Transverse colon (tissue), 4 donors: ENCODE results near the gene CEACAM21.

Source experiments
- CTCF ChIP-seq, 5 experiments: fragments of 200-600 bp in 3 of 5; fragments of 450-650 bp in 2 of 5; sonication (generic) in 3 of 5; IDR thresholded peaks; 1 replicate in 2 of 5; 2 replicates in 3 of 5; pipeline ENCODE4 v1.5.1; 2016 to 2017; ENCODE audit warnings: antibody characterized with exemption in 5 of 5, inconsistent platforms in 3 of 5, mild to moderate bottlenecking in 2 of 5, moderate library complexity in 1 of 5
- EP300 ChIP-seq: sonication (generic); formaldehyde crosslinking; IDR thresholded peaks from one replicate; pipeline ENCODE4 v1.6.1; 2017; ENCODE audit warnings: antibody characterized with exemption, low read depth
- POLR2A ChIP-seq: fragments of 450-650 bp; IDR thresholded peaks from one replicate; pipeline ENCODE4 v1.6.1; 2016; ENCODE audit warnings: antibody characterized with exemption, mild to moderate bottlenecking, moderate library complexity
- POLR2AphosphoS5 ChIP-seq, 3 donors: sonication (generic); formaldehyde crosslinking; IDR thresholded peaks; one replicate each; pipeline ENCODE4 v1.6.1; 2016; ENCODE audit warnings: antibody characterized with exemption in 3 of 3

DNA sequence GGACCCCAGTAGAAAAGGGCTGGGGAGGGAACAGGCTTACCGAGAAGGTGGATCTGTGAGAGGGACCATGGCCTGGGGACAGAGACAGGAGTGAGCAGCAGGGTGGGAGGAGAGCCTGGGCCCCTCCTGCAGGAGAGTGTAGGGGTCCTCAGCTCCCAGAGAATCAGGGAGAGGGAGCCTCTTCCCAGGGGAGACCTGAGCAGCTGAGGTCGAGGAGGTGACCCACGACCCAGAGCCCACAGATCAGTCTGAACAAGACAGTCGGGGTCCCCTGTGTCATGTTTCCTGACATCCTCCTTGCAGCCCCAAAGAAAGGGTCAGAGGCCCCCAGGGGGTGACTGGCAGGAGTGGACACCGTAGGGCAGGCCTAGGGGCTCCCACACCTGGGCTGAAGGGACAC is 44.2 kb downstream of the CEACAM21 start:
- TF ChIP-seq CTCF (IDR thresholded peaks at IDR 0.05) (no peak), POLR2AphosphoS5 (IDR thresholded peaks at IDR 0.05) (no peak), EP300 (no peak), POLR2A (no peak)
